Small intestine (tissue), 7 donors: Measurements from ENCODE around the gene FGF14. TPM values are rescaled to one million over a fixed set of nuclear protein-coding genes. Genes with fewer than 3 reads are reported as not detected.

ENCODE experiments used
- DNase-seq, 2 donors: peaks; one replicate each; pipeline versions ENCODE4 v3.0.0 to v3.0.0-alpha.2; 2013
- FAIRE-seq: peaks from 2 replicates; lab custom pipeline; 2012; peaks lifted over from hg19 to GRCh38; lab: Jason Lieb, UNC
- H3K27ac ChIP-seq, 3 donors: one replicate each; pipeline ENCODE4 v1.5.1; 2013; ENCODE audit warnings: low read length in 2 of 3, mild to moderate bottlenecking in 2 of 3, control low read depth in 1 of 3, inconsistent platforms in 1 of 3, low read depth in 1 of 3, moderate library complexity in 1 of 3
- H3K27me3 ChIP-seq, 3 donors: one replicate each; pipeline ENCODE4 v1.6.1; 2013; ENCODE audit warnings: low read length in 3 of 3, inconsistent platforms in 1 of 3; ENCODE audit not compliant: control insufficient read depth in 3 of 3, insufficient read depth in 3 of 3
- H3K36me3 ChIP-seq, 3 donors: one replicate each; pipeline ENCODE4 v1.6.1; 2013; ENCODE audit warnings: low read length in 3 of 3, inconsistent platforms in 1 of 3, low read depth in 1 of 3, mild to moderate bottlenecking in 1 of 3, moderate library complexity in 1 of 3; ENCODE audit not compliant: control insufficient read depth in 3 of 3, insufficient read depth in 2 of 3
- H3K4me1 ChIP-seq, 3 donors: one replicate each; pipeline ENCODE4 v1.6.1; 2013; ENCODE audit warnings: low read length in 2 of 3, inconsistent platforms in 1 of 3, low read depth in 1 of 3, mild to moderate bottlenecking in 1 of 3, moderate library complexity in 1 of 3; ENCODE audit not compliant: control insufficient read depth in 3 of 3, insufficient read depth in 2 of 3
- H3K4me3 ChIP-seq, 3 donors: one replicate each; pipeline ENCODE4 v1.5.1; 2013; ENCODE audit warnings: low read length in 3 of 3, control low read depth in 1 of 3, inconsistent platforms in 1 of 3, low read depth in 1 of 3, mild to moderate bottlenecking in 1 of 3, moderate library complexity in 1 of 3
- H3K9me3 ChIP-seq, 2 donors: one replicate each; pipeline ENCODE4 v1.6.1; 2013; ENCODE audit warnings: low read depth in 1 of 2, low read length in 1 of 2; ENCODE audit not compliant: control insufficient read depth in 2 of 2, insufficient read depth in 1 of 2
- WGBS, 3 donors: extraction: QIAGEN DNeasy Blood & Tissue Kit; methylation state at CpG; one replicate each; pipeline ENCODE4 v1.1.7; 2013; 5-methylcytosine and 5-hydroxymethylcytosine counted together
- polyA plus RNA-seq, 4 donors: library from polyadenylated mRNA; stranded (reverse) in 3 of 4; unstranded in 1 of 4; fragments of 200-250 nt in 3 of 4; fragments of 120-200 nt in 1 of 4; gene quantifications; one replicate each; pipeline versions ENCODE4 v1.2.1 to v1.2.3, GENCODE V29; 2013
- donor health status: healthy with polysubstance abuse.
- donor health status: control.
- donor health status: control.
- donor health status: Bipolar disorder and iron deficiency.
- donor health status: healthy.

The FGF14 gene
- polyA plus RNA-seq, 4 donors = under 0.01 to 0.74 (median 0.31) TPM; not detected in 1

DNA sequence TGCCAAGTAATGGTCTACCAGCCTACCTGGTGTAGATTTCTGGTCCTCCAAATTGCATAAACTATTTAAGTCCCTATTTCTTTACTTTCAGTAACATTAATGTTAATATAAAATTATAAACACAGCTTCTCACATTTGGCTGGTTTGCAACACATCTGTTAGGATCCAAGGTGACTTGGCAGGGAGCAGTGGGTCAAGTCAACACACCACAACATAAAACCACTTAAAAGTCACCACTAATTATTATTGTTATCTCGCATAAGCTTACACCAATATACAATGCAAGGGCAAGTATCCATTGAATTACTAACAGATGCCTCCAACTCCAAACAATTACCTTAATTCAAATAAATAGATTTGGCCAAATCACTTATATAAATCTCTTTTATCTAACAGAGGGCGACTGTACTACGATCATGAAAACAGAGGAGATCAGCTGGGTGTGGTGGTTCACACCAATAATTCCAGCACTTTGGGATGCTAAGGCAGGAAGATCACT is 74.7 kb downstream of the FGF14 start:
- 50 to 71% (median 64%) methylated on average over 3 of the region's 3 CpGs for WGBS, 3 donors
- DNase-seq = no peak
- H3K27ac ChIP-seq = no peak overlapping the region

DNA sequence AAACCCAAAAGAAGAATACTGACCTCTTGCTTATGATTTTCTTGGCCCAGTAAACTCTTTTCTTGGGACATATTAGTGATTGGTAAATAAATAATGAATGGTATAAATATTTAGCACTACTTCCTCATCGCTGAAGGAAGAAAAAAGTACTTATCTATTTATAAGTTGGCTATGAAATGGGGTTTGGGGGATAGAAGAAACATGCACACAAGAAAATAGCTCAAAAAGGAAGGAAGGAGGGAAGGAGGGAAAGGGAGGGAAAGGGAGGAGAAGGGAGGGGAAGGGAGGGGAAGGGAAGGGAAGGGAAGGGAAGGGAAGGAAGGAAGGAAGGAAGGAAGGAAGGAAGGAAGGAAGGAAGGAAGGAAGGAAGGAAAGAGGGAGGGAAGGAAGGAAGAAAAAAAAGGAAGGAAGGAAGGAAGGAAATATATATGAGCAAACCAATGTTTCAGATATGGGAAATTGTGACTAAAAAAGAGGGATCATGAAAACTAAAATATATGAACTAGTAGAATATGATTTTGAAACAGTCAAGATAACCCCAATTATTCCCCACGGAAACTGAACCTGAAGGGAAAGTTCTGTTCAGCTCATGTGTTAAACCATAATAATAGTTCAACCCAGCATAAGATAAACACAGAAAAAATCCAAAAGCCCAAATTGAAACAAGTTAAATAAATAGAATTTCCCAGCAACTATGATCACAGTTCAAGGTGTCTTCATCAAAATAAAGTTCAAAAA is 75.3 kb downstream of the FGF14 start:
- DNase-seq = no peak
- H3K36me3 ChIP-seq = no peaks in the 10 kb centered on the region
- no peaks in the 10 kb centered on the region for H3K27me3 ChIP-seq
- H3K27ac ChIP-seq = no peak overlapping the region
- H3K4me3 ChIP-seq = no peak overlapping the region
- no peaks in the 10 kb centered on the region for H3K9me3 ChIP-seq
- H3K4me1 ChIP-seq = no peaks in the 10 kb centered on the region
- 64 to 76% (median 74%) methylated on average over 2 of the region's 2 CpGs for whole genome bisulfite sequencing, 3 donors
- FAIRE-seq = no peak

More for the DNA sequence above, 74.7 kb downstream of the FGF14 start:
- H3K27me3 ChIP-seq = no peaks in the 10 kb centered on the region
- no peak overlapping the region for H3K4me3 ChIP-seq
- H3K9me3 ChIP-seq = no peaks in the 10 kb centered on the region
- H3K36me3 ChIP-seq = no peaks in the 10 kb centered on the region
- no peaks in the 10 kb centered on the region for H3K4me1 ChIP-seq
- no peak for FAIRE-seq

DNA sequence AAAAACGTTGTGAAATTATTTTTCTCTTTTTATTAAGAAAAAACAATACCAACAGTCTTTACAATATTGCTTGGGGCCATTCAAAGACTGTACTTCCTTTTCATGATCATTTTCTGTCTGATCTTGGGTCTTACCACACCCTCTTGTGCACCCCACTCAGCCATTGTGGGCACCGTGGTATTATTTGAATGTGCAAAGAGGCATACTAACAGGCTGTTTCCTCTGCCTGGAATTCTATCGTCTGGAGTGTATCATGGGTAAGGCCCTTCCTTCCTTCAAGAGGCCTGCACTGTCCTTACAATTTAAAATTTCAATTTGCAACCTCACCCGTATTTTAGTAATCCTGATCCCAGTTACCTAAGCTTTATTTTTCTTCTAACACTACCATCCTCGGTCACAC is 76.5 kb downstream of the FGF14 start:
- no peaks in the 10 kb centered on the region for H3K4me1 ChIP-seq
- no peak overlapping the region for H3K27ac ChIP-seq
- no peaks in the 10 kb centered on the region for H3K9me3 ChIP-seq
- no peaks in the 10 kb centered on the region for H3K27me3 ChIP-seq
- H3K4me3 ChIP-seq = no peak overlapping the region
- WGBS, 3 donors = 51 to 54% (median 51%) methylated on average over 5 of the region's 5 CpGs
- FAIRE-seq (no peak), DNase-seq (no peak)
- H3K36me3 ChIP-seq = no peaks in the 10 kb centered on the region

DNA sequence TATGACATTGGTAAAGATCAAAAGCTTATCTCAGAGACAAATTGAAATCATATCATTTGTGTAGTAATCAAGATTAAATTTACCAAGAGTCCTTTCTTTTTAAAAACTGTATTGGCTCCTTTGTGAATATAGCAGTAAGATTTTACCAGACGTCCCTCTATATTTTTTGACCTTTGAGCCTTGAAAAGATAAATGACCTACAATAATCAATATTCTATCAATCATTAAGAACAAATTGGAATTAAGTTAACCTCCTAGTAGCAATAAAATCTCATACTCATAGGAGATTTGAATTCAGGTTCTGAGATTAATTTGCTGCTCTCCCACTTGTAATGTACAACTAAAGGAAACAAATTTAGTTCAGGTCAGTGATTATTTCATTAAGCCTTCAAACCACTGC is 78.3 kb downstream of the FGF14 start:
- Histone ChIP-seq H3K9me3 (no peaks in the 10 kb centered on the region), H3K4me3 (no peak overlapping the region), H3K27me3 (no peaks in the 10 kb centered on the region), H3K27ac (no peak overlapping the region), H3K4me1 (no peaks in the 10 kb centered on the region), H3K36me3 (no peaks in the 10 kb centered on the region)
- 15 to 55% (median 21%) methylated on average over 1 of the region's 1 CpG for WGBS, 3 donors
- FAIRE-seq (no peak), DNase-seq (no peak)

DNA sequence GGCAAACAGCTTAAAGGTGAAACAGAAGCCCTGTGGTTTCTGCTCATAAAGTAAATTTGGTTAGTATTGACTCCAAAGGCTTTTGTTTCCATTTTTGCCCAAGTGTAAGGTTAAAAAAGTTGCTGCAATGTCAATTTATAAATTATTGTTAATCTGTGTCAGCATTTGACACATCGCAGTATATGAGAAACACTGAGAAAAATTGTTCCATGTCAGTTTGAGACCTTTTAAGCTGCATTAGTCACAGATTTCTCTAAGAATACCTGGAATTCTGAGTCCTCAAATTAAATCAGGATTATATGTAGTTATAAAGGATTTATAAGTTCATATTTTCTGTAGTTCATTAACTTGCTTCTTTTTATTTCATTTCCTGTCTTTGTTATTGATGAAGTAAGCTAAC is 78.8 kb downstream of the FGF14 start:
- no peaks in the 10 kb centered on the region for H3K27me3 ChIP-seq
- H3K4me3 ChIP-seq = no peak overlapping the region
- H3K36me3 ChIP-seq = no peaks in the 10 kb centered on the region
- 87 to 95% (median 91%) methylated on average over 1 of the region's 1 CpG for WGBS, 3 donors
- H3K9me3 ChIP-seq = no peaks in the 10 kb centered on the region
- DNase-seq (no peak), FAIRE-seq (no peak)
- H3K27ac ChIP-seq = no peak overlapping the region
- no peaks in the 10 kb centered on the region for H3K4me1 ChIP-seq

DNA sequence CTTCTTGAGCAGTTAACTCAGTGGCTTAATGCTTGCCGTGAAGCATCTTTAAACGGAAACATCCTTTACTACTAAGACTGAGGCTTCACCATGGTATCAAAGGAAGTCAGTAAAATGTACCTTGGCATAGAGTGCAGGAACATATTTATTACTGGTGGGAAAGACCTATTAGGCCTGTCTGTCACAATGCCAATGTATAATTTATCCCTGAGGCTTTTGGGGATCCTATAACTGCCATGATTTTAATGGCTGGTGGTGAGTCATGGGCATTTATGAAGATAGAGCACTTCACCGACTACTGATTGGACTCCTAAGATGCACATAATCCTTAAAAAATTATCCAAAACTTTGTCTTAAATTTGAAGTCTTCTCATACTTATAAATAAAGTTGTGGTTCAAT is 79.6 kb downstream of the FGF14 start:
- no peaks in the 10 kb centered on the region for H3K4me1 ChIP-seq
- no peaks in the 10 kb centered on the region for H3K9me3 ChIP-seq
- FAIRE-seq (no peak), DNase-seq (no peak)
- WGBS, 3 donors = 82 to 91% (median 84%) methylated on average over 3 of the region's 3 CpGs
- no peaks in the 10 kb centered on the region for H3K27me3 ChIP-seq
- H3K36me3 ChIP-seq = no peaks in the 10 kb centered on the region
- no peak overlapping the region for H3K4me3 ChIP-seq
- H3K27ac ChIP-seq = no peak overlapping the region

DNA sequence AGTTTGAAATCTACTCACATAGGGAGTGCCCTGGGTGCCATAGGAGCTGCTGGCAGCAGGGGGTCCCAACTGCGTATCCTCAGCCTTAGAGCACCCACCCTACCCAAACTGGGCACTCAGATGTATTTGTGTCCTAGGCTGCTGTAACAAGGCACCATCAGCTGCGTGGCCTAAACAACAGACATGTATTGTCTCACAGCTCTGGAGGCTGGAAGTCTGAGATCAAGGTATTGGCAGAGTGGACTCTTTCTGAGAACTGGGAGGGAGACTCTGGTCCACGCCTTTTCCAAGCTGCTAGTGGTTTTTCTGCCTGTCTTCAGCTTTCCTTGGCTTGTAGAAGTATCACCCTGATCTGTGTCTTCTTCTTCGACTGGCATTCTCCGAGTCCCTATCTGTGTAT is 83.6 kb downstream of the FGF14 start:
- H3K4me3 ChIP-seq = no peak overlapping the region
- H3K4me1 ChIP-seq = no peaks in the 10 kb centered on the region
- DNase-seq = no peak
- no peaks in the 10 kb centered on the region for H3K36me3 ChIP-seq
- no peaks in the 10 kb centered on the region for H3K27me3 ChIP-seq
- no peaks in the 10 kb centered on the region for H3K9me3 ChIP-seq
- 73 to 82% (median 73%) methylated on average over 5 of the region's 5 CpGs for WGBS, 3 donors
- H3K27ac ChIP-seq = no peak overlapping the region
- no peak for FAIRE-seq

DNA sequence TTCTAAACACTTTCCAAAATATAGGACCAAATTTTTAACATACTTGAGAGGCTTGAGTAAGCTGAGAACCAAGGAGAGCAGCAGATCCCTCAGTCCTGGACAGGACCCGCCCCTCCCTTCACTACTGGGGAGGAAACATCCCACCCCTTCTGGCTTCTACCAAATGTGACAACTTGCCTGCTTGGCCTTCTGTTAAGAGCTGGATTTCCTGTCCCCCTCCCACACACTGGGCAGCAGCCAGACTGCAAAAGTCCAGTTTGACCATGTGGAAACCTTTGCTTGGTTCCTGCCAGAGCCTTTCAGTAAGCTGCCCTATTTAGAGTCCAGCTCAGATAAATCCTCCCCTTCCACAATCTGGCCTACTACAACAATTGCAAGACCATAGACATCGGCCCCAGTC is 84.3 kb downstream of the FGF14 start:
- FAIRE-seq (no peak), DNase-seq (no peak)
- no peak overlapping the region for H3K4me3 ChIP-seq
- no peak overlapping the region for H3K27ac ChIP-seq
- H3K9me3 ChIP-seq = no peaks in the 10 kb centered on the region
- WGBS, 3 donors = 39 to 81% (median 52%) methylated on average over 2 of the region's 2 CpGs
- no peaks in the 10 kb centered on the region for H3K27me3 ChIP-seq
- no peaks in the 10 kb centered on the region for H3K36me3 ChIP-seq
- no peaks in the 10 kb centered on the region for H3K4me1 ChIP-seq

DNA sequence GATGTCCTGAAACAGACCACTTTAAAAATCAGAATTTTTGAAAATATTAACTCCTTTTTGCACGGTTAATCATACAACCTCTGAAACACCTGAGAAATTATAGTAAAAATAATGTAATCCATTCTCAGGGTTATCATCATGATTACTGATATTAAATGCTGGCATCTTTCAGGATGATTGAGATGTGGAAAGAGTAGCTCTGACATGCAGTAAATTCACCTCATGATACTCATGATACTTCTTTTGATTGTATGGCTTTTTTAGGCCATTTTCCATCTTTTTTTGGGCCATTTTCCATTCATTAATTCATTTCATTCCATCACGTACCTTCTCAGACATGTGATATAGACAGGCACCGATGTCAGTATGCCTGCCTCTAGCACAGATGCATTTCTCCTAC is 85.1 kb downstream of the FGF14 start:
- no peak for FAIRE-seq
- WGBS, 3 donors = 88 to 92% (median 91%) methylated on average over 3 of the region's 3 CpGs

More for the DNA sequence above, 85.1 kb downstream of the FGF14 start:
- Histone ChIP-seq H3K4me3 (no peak overlapping the region), H3K9me3 (no peaks in the 10 kb centered on the region), H3K27me3 (no peaks in the 10 kb centered on the region), H3K36me3 (no peaks in the 10 kb centered on the region), H3K4me1 (no peaks in the 10 kb centered on the region), H3K27ac (no peak overlapping the region)
- no peak for DNase-seq
